ENCODE measurements around the gene SRPK2.

The SRPK2 gene

DNA sequence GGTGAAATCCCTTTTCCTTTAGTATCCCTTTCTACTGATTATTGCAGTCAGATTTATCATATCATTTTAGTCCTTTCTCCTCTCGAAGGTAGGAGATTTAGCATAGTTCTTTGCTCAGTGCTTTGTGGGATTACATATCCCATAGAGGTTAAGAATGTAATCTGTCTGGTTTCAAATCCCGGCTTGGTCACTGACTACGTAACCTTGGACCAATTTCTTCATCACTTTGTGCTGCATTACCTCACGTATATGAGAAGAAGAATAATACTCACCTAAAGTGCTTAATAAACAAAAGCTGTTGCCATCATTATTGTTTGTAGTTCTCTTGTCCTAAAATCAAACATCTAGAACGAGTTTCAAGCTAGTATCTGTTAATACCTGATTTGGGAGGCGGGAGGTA, 300.7 kb downstream of the SRPK2 start:
- H3K4me3 ChIP-seq (ENCODE audit: low read depth, low read length) = no peak overlapping the region
- TF ChIP-seq POLR2A (IDR thresholded peaks at IDR 0.05; ENCODE audit: extremely low read depth, insufficient read length) (no peak), MYC (IDR thresholded peaks at IDR 0.05; ENCODE audit: low read depth, low read length) (no peak)
- TF ChIP-seq, protein P1, sequence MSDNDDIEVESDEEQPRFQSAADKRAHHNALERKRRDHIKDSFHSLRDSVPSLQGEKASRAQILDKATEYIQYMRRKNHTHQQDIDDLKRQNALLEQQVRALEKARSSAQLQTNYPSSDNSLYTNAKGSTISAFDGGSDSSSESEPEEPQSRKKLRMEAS (IDR thresholded peaks at IDR 0.05; ENCODE audit: low read depth, low read length) = no peak
- TF ChIP-seq, protein P2, sequence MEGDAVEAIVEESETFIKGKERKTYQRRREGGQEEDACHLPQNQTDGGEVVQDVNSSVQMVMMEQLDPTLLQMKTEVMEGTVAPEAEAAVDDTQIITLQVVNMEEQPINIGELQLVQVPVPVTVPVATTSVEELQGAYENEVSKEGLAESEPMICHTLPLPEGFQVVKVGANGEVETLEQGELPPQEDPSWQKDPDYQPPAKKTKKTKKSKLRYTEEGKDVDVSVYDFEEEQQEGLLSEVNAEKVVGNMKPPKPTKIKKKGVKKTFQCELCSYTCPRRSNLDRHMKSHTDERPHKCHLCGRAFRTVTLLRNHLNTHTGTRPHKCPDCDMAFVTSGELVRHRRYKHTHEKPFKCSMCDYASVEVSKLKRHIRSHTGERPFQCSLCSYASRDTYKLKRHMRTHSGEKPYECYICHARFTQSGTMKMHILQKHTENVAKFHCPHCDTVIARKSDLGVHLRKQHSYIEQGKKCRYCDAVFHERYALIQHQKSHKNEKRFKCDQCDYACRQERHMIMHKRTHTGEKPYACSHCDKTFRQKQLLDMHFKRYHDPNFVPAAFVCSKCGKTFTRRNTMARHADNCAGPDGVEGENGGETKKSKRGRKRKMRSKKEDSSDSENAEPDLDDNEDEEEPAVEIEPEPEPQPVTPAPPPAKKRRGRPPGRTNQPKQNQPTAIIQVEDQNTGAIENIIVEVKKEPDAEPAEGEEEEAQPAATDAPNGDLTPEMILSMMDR (IDR thresholded peaks at IDR 0.05; ENCODE audit: low read depth, low read length) = no peak
- DNase-seq (ENCODE audit: low read depth) = no peak

DNA sequence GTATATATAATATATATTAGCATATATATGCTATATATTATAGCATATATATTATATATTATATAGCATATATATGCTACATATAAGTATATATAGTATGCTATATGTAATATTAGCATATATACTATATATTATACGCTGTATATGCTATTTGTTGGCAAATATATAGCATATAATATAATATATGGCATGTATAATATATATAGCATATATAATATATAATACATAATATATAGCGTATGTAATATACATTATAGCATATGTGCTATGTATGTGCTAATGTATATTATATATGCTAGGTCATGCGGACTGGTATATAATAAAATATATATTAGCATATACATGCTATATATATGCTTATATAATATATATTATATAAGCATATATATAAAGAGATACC, 301.9 kb downstream of the SRPK2 start:
- H3K4me3 ChIP-seq (ENCODE audit: low read depth, low read length) = no peak overlapping the region
- TF ChIP-seq MYC (IDR thresholded peaks at IDR 0.05; ENCODE audit: low read depth, low read length) (no peak), POLR2A (IDR thresholded peaks at IDR 0.05; ENCODE audit: extremely low read depth, insufficient read length) (no peak)
- TF ChIP-seq, protein P1 (IDR thresholded peaks at IDR 0.05; ENCODE audit: low read depth, low read length) = no peak
- TF ChIP-seq, protein P2 (IDR thresholded peaks at IDR 0.05; ENCODE audit: low read depth, low read length) = no peak
- DNase-seq (ENCODE audit: low read depth) = no peak

DNA sequence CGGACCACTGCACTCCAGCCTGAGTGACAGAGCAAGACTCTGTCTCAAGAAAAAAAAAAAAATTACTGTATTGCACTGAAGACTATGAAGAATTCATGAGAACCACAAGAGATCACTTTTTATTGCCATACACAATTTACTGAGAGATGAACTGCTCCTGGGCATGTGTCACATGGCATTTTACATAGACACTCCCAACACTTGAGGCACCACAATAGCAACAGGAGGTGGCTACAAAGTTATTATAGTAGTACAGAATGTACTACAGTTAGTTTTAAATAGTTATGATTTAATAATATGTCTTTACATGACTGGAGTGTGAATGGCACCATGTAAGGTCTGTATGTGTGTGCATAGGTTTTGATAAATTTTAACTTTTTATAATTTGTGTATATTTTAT, 304.1 kb downstream of the SRPK2 start:
- no peak overlapping the region for H3K4me3 ChIP-seq (ENCODE audit: low read depth, low read length)
- TF ChIP-seq POLR2A (IDR thresholded peaks at IDR 0.05; ENCODE audit: extremely low read depth, insufficient read length) = no peak
- TF ChIP-seq, protein P2 (IDR thresholded peaks at IDR 0.05; ENCODE audit: low read depth, low read length) = no peak
- no peak for DNase-seq (ENCODE audit: low read depth)

DNA sequence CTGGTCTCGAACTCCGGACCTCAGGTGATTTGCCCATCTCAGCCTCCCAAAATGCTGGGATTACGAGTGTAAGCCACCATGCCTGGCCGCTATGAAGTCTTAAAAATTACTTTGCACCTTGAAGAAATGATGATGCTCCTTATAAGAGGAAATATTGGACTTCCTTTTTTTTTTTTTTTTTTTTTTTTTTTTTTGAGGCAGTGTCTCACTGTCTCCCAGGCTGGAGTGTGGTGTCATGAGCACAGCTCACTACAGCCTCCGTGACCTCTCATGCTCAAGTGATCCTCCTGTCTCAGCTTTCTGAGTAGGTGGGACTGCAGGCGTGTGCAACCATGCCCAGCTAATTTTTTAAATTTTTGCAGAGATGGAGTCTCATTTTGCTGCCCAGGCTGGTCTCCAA, 309.4 kb downstream of the SRPK2 start:
- TF ChIP-seq, protein P2 (IDR thresholded peaks at IDR 0.05; ENCODE audit: low read depth, low read length) = no peak
- TF ChIP-seq POLR2A (IDR thresholded peaks at IDR 0.05; ENCODE audit: extremely low read depth, insufficient read length) (no peak), MYC (IDR thresholded peaks at IDR 0.05; ENCODE audit: low read depth, low read length) (no peak)
- TF ChIP-seq, protein P1 (IDR thresholded peaks at IDR 0.05; ENCODE audit: low read depth, low read length) = no peak
- H3K4me3 ChIP-seq (ENCODE audit: low read depth, low read length) = no peak overlapping the region
- DNase-seq (ENCODE audit: low read depth) = no peak

DNA sequence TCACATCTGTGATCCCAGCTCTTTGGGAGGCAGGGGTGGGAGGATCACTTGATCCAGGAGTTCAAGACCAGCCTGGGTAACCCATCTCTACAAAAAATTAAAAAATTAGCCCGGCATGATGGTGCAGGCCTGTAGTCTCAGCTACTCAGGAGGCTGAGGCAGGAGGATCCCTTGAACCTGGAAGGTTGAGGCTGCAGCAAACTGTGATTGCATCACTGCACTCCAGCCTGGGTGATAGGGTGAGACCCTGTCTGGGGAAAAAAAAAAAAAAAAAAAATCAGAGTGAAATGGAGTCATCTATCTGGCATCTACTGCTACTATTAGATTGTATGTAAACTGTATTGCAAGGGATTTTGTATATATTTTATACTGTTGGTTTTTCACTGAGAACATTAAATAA, 315.6 kb downstream of the SRPK2 start:
- no peak overlapping the region for H3K4me3 ChIP-seq (ENCODE audit: low read depth, low read length)
- DNase-seq (ENCODE audit: low read depth) = no peak
- TF ChIP-seq POLR2A (IDR thresholded peaks at IDR 0.05; ENCODE audit: extremely low read depth, insufficient read length) (no peak), MYC (IDR thresholded peaks at IDR 0.05; ENCODE audit: low read depth, low read length) (no peak)
- TF ChIP-seq, protein P1 (IDR thresholded peaks at IDR 0.05; ENCODE audit: low read depth, low read length) = no peak
- TF ChIP-seq, protein P2 (IDR thresholded peaks at IDR 0.05; ENCODE audit: low read depth, low read length) = no peak

DNA sequence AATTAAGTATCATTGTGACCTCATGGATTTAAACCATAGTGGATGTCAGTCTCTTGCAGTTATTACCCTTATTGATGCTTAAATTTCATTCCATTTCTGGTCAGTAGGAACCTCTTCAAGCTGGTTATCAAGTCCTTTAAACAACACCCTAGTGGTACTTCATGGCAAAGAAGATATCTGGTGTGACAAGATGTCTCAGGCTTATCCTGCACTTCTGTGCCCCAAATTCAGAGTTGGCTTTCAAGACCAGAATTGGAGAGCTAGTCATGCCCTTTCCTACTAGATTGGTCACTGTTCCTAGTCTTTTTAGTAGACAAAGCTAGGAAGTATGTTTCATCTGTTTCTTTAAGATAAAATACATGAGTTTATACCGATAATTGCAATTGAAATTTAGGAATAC, 319.8 kb downstream of the SRPK2 start:
- DNase-seq (ENCODE audit: low read depth) = no peak
- no peak overlapping the region for H3K4me3 ChIP-seq (ENCODE audit: low read depth, low read length)
- TF ChIP-seq MYC (IDR thresholded peaks at IDR 0.05; ENCODE audit: low read depth, low read length) (no peak), POLR2A (IDR thresholded peaks at IDR 0.05; ENCODE audit: extremely low read depth, insufficient read length) (no peak)
- TF ChIP-seq, protein P1 (IDR thresholded peaks at IDR 0.05; ENCODE audit: low read depth, low read length) = no peak
- TF ChIP-seq, protein P2 (IDR thresholded peaks at IDR 0.05; ENCODE audit: low read depth, low read length) = no peak

Measured in NB4 (cell line).